ENCODE measurements around the gene PCDHB12.
"Not testable (repeated sequence)": the region's sequence is repeated elsewhere in the genome, so short reads cannot be mapped to it uniquely, and the experiment has no call there.

PCDHB12 gene

DNA sequence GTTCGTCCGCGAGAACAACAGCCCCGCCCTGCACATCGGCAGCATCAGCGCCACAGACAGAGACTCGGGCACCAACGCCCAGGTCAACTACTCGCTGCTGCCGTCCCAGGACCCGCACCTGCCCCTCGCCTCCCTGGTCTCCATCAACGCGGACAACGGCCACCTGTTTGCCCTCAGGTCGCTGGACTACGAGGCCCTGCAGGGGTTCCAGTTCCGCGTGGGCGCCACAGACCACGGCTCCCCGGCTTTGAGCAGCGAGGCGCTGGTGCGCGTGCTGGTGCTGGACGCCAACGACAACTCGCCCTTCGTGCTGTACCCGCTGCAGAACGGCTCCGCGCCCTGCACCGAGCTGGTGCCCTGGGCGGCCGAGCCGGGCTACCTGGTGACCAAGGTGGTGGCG, 1.8 kb downstream of the PCDHB12 start:
- DNase-seq, result not testable (repeated sequence)

- not testable (repeated sequence) for DNase-seq
These were observed 2.3 kb downstream of the PCDHB12 start for GRCh38 chr5:141210849-141211248.

- peak in 1 of 5 donors; percentile 8 for DNase-seq
These were observed 5.3 kb downstream of the PCDHB12 start, which contains the start of gene PCDHB13 for GRCh38 chr5:141213656-141214339. Gene PCDHB13, plus strand, starts transcription at chr5:141213919. Its CDS starts 205 bp downstream, at chr5:141214124.

GRCh38 chr5:141214583-141214982, 6.1 kb downstream of the PCDHB12 start:
- DNase-seq, result not testable (repeated sequence)

- DNase-seq, result not testable (repeated sequence)
These were observed 7.0 kb downstream of the PCDHB12 start for GRCh38 chr5:141215504-141215903.

DNA sequence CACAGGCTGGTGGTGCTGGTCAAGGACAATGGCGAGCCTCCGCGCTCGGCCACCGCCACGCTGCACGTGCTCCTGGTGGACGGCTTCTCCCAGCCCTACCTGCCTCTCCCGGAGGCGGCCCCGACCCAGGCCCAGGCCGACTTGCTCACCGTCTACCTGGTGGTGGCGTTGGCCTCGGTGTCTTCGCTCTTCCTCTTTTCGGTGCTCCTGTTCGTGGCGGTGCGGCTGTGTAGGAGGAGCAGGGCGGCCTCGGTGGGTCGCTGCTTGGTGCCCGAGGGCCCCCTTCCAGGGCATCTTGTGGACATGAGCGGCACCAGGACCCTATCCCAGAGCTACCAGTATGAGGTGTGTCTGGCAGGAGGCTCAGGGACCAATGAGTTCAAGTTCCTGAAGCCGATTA, 7.5 kb downstream of the PCDHB12 start:
- not testable (repeated sequence) for DNase-seq

DNA sequence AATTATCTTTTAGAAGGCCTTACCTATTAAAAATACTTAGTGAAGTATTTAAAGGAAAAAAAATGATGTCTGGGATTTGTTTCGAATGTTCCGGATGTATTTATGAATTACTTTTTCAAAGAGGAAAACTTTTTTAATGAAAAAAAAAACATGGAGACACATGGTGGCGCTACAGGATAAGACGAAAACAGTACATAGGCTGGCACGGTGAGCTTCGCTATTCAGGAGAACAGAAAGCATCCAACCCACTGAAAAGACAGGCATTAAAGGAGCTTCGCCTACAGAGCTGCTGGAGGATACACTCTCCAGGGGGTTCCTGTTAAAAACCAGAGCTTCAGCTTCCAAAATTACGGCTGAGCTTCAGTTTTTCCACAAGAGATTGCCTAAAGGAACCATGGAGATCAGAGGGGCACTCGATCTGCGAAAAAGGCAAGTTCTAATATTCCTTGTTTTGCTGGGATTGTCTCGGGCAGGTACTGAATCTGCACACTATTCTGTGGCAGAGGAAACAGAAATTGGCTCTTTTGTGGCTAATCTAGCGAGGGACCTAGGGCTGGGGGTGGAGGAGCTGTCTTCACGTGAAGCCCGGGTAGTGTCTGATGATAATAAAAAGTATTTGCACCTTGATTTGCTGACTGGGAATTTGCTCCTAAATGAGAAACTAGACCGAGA, 14.7 kb downstream of the PCDHB12 start, which contains the start of gene PCDHB14:
Gene PCDHB14, plus strand, starts transcription at position 232 of the 672 bp plus-strand sequence. Its CDS starts 163 bp downstream, at position 395.
- no peak for DNase-seq

GRCh38 chr5:141224844-141225243, 16.3 kb downstream of the PCDHB12 start:
- DNase-seq, result not testable (repeated sequence)

DNA sequence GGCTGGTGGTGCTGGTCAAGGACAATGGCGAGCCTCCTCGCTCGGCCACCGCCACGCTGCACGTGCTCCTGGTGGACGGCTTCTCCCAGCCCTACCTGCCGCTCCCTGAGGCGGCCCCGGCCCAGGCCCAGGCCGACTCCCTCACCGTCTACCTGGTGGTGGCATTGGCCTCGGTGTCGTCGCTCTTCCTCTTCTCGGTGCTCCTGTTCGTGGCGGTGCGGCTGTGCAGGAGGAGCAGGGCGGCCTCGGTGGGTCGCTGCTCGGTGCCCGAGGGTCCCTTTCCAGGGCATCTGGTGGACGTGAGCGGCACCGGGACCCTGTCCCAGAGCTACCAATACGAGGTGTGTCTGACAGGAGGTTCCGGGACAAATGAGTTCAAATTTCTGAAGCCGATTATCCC, 16.9 kb downstream of the PCDHB12 start:
- DNase-seq, result not testable (repeated sequence)

DNA sequence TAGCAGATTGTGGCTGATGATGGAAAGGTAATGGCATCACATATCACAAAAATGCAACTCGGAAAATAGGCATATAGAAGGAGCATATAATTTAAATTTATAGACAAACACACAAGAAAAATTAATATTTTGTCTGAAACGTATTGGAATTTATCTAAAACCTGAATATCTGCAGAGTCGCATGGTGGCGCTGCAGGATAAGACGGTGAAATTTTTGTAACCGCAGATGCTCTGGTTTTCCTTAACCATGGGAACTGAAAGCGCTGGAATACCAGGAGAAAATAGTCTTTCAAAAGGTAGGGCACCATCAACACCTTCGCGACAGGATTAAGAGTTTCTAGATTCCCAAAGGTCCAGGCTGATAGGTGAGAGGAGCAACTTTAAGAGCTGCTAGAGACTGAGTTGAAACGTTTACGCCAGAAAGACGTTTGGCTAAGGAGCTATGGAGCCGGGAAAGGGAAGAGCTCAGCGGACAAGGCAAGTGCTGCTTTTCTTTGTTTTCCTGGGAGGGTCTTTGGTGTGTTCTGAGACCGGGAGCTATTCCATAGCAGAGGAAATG, 25.7 kb downstream of the PCDHB12 start:
- DNase-seq, result no peak

- DNase-seq, result not testable (repeated sequence)
These were observed 27.4 kb downstream of the PCDHB12 start for GRCh38 chr5:141235922-141236321.

DNA sequence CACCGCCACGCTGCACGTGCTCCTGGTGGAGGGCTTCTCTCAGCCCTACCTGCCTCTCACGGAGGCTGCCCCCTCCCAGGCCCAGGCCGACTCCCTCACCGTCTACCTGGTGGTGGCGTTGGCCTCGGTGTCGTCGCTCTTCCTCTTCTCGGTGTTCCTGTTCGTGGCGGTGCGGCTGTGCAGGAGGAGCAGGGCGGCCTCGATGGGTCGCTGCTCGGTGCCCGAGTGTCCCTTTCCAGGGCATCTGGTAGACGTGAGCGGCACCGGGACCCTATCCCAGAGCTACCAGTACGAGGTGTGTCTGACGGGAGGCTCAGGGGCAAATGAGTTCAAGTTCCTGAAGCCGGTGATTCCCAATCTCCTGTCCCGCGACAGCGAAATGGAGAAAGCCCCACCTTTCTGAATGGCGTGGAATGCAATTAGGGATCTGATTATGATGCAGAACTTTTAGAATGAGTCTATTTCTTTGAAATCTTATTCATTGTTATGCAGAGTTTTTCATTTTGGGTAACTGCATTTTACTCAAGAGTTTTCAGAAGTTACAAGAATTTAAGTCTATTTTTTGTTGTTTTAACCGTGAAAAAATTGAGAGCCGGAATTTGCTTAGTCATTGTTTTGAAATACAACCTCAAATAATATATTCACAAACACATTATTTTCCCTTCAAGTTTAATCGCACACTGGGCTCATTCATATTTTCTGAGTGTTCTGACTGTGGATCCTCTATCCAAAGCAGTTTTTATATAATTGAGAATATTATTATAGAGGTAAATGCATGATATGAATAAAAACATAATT, 28.2 kb downstream of the PCDHB12 start:
- DNase-seq, result no peak

- no peak for DNase-seq
These were observed 33.0 kb downstream of the PCDHB12 start for GRCh38 chr5:141241496-141241895.

GRCh38 chr5:141245250-141245717, 36.8 kb downstream of the PCDHB12 start, which contains the start of gene PCDHB15:
Gene PCDHB15, plus strand, starts transcription at chr5:141245395. Its CDS starts 184 bp downstream, at chr5:141245579.
- no peak for DNase-seq

GRCh38 chr5:141246971-141247370, 38.5 kb downstream of the PCDHB12 start:
- DNase-seq, result not testable (repeated sequence)

- DNase-seq, result not testable (repeated sequence)
These were observed 38.9 kb downstream of the PCDHB12 start for GRCh38 chr5:141247434-141247833.

GRCh38 chr5:141250576-141250975, 42.1 kb downstream of the PCDHB12 start:
- DNase-seq, result no peak

DNA sequence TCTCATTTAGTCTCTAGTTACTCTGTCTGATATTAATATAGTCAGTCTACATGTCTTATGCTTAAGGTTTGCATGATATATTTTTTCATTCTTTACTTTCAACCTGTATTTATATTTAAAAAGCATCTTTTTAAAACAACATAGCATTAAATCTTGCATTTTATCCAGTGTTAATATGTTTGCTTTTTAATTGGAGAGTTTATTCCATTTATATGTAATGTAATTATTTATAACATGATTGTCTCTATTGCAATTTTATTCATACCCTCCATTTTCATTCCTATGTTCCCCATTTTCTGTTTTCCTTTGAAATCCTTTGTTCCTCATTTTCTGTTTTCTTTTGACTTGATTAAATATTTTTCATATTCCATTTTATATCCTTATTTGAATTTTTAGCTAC, 49.9 kb downstream of the PCDHB12 start:
- DNase-seq, result no peak

DNA sequence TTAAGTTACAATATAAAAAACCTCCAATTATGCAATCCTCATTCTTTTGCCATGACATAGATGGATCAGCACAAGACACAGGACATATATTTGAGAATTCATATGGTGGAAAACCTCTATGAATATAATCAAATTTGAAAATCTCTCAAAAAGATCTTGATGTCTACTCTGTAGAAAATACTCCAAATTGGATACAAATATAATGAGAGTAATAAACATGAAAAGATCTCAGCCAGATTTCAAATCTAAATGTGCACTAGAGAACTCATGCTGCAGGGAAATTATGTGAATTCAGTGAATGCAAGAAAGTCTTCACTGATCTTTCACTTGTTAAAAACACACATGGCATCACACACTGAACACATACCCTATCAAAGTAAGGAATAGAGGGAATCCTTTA, 50.4 kb downstream of the PCDHB12 start:
- no peak for DNase-seq

DNA sequence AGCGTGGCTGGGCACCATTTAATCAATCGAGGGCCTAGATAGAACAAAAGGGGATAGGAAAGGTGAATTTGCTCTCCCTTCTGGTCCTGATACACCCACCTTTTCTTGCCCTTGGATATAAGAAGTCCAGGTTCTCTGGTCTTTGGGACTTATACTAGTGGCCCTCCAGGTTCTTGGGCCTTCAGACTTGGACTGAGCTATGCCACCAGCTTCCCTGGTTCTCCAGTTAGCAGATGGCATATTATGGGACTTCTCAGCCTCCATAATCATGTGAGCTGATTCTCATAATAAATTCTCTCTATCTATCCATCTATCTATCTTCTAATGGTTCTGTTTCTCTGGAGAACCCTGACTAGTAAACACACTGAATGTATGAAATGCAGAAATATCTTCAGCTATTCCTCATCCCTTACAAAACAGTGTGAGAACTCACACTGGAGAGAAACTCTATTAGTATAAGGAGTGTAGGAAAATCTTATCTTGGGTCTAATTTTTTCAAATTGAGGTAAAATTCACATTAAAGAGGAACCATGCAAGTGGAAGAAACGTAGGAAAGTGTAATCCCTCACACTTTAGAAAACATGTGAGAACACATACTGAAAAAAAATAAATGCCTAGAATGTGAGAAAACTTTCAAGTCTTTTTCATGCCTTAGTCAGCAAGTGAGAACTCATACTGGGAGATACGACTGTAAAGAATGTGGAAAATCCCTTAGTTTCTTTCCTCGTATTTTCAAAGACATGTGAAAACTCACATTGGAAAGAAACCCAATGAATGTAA, 52.1 kb downstream of the PCDHB12 start:
- no peak for DNase-seq

- DNase-seq, result no peak
These were observed 52.7 kb downstream of the PCDHB12 start for GRCh38 chr5:141261238-141261546.

Data from T-helper 1 cell (primary cell).